ENCODE results near the gene UBQLN4. TPM values are rescaled to one million over a fixed set of nuclear protein-coding genes. Genes with fewer than 3 reads are reported as not detected.

Gene UBQLN4
- total and polyA plus RNA-seq, 2 of the 4 experiments (the other 2 are of a cell fraction): 8.8 to 21.6 TPM

GRCh38 chr1:155996166-155996565 is 57.4 kb downstream of the UBQLN4 start:
- Histone ChIP-seq H3K9me3 (ENCODE audit: control insufficient read depth, insufficient read depth, low read length) (no peaks in the 10 kb centered on the region), H3K4me2 (ENCODE audit: low read depth, low read length) (no peak overlapping the region), H3K14ac (replicated peaks; ENCODE audit: low read depth, low read length) (no peak overlapping the region), H3K23ac (ENCODE audit: low read depth, low read length) (no peak overlapping the region), H3K27ac (ENCODE audit: insufficient read depth, low read length) (no peak overlapping the region), H2AFZ (replicated peaks; ENCODE audit: low read length, poor library complexity) (no peak overlapping the region), H3K9ac (ENCODE audit: low read depth, low read length) (no peak overlapping the region), H4K20me1 (ENCODE audit: insufficient read depth, low read length) (no peaks in the 10 kb centered on the region), H2BK120ac (ENCODE audit: low read depth, low read length) (no peak overlapping the region), H3K18ac (ENCODE audit: low read depth, low read length) (no peak overlapping the region), H2BK20ac (ENCODE audit: low read depth, low read length) (no peak overlapping the region), H3K9me1 (ENCODE audit: insufficient read depth, low read length) (no peaks in the 10 kb centered on the region), H4K91ac (ENCODE audit: insufficient read depth, low read depth, low read length) (no peak overlapping the region), H2BK5ac (ENCODE audit: low read depth, low read length, poor library complexity, severe bottlenecking) (no peak overlapping the region), H3K27me3 (ENCODE audit: control insufficient read depth, insufficient read depth, low read length) (no peaks in the 10 kb centered on the region), H3K4me1 (ENCODE audit: control insufficient read depth, insufficient read depth, low read length) (no peaks in the 10 kb centered on the region), H2BK15ac (ENCODE audit: low read depth, low read length) (no peak overlapping the region), H2AK9ac (replicated peaks; ENCODE audit: low read depth, low read length, poor library complexity) (no peak overlapping the region), H4K8ac (ENCODE audit: low read depth in 2 of 2, low read length in 2 of 2) (no peak overlapping the region), H3K4ac (ENCODE audit: low read depth, low read length) (no peak overlapping the region), H2AK5ac (ENCODE audit: low read depth, low read length) (no peak overlapping the region), H3K4me3 (ENCODE audit: insufficient read depth, low read depth, low read length) (no peak overlapping the region), H4K5ac (ENCODE audit: low read depth, low read length) (no peak overlapping the region), H3K79me1 (ENCODE audit: low read depth in 1 of 2, low read length in 2 of 2) (no peaks in the 10 kb centered on the region), H3K36me3 (ENCODE audit: control insufficient read depth, insufficient read depth, low read length) (no peaks in the 10 kb centered on the region), H3K56ac (ENCODE audit: extremely low read depth, insufficient read depth, low read length) (no peak overlapping the region)
- ATAC-seq (ENCODE audit: low read depth): no peak
- intact Hi-C loops (cut with micrococcal nuclease): no loop called here
- TF ChIP-seq POLR2A (IDR thresholded peaks at IDR 0.05; ENCODE audit: low read depth, low read length) (no peak), FOS (IDR thresholded peaks at IDR 0.05; ENCODE audit: low read depth, low read length) (no peak), BHLHE40 (IDR thresholded peaks at IDR 0.05; ENCODE audit: low read depth, low read length) (no peak)
- dilution Hi-C loops (cut with HindIII; ENCODE audit: low sequenced_read_pairs, unreplicated experiment): no loop called here
- no CpG with 5 or more reads among the region's 2 CpGs for WGBS, 2 experiments (ENCODE audit: extremely low coverage in 2 of 2, insufficient read length in 1 of 2)
- in situ Hi-C loops (cut with MboI; ENCODE audit: low sequenced_read_pairs): no loop called here
- no peak for DNase-seq
- ChIA-PET CTCF (interaction anchor here (1.2 kb wide), 1 partner anchor 70 kb away, joined by 5 read pairs; no protein-coding TSS in a partner anchor), POLR2A (ENCODE audit: unreplicated experiment) (no interaction called here)
- BruUV-seq (replicated peaks): no TSS peak
